ENCODE results near the gene TAL1.
"Not testable (repeated sequence)": the region's sequence is repeated elsewhere in the genome, so short reads cannot be mapped to it uniquely, and the experiment has no call there.

TAL1 gene

DNA sequence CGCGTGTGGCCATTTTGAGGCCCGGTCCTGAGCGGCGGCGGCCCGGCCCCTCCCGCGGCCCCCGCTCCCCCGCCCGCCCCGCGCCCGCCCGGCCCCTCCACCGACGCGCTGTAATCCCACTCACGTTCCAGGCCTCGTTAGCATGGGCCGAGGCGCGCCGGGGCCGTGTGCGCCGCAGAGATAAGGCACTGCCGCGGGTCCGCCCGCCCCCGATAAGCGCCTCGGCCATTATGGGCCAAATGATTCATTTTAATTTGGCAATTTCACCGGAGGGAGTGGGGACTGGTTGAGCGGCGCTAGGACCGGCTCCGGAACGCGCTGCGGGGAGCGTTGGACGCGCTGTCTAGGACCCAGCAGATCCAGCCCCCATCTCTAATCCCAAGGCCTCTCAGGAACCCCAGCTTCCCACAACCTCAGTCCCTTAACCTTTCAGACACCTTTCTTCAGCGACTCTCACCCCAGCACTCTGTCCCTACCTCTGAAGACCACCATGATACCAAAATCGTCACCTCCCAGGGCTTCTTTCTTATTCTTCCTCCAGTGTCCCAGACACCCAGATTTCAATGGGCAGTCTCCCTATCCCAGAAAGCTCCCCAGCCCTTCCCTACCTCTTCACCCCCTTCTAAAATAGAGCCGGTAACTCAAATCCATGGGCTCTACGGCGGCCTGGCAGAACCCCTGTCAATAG is at the start of gene TAL1:
Gene TAL1, minus strand, starts transcription at position 39 of the 688 bp plus-strand sequence. CDS start 6,337 bp downstream, outside the sequence.
- TF ChIP-seq, protein P1, sequence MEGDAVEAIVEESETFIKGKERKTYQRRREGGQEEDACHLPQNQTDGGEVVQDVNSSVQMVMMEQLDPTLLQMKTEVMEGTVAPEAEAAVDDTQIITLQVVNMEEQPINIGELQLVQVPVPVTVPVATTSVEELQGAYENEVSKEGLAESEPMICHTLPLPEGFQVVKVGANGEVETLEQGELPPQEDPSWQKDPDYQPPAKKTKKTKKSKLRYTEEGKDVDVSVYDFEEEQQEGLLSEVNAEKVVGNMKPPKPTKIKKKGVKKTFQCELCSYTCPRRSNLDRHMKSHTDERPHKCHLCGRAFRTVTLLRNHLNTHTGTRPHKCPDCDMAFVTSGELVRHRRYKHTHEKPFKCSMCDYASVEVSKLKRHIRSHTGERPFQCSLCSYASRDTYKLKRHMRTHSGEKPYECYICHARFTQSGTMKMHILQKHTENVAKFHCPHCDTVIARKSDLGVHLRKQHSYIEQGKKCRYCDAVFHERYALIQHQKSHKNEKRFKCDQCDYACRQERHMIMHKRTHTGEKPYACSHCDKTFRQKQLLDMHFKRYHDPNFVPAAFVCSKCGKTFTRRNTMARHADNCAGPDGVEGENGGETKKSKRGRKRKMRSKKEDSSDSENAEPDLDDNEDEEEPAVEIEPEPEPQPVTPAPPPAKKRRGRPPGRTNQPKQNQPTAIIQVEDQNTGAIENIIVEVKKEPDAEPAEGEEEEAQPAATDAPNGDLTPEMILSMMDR (conservative IDR thresholded peaks at IDR 0.05; ENCODE audit: low read length): no peak
- no peak for TF ChIP-seq EZH2phosphoT487 (IDR thresholded peaks at IDR 0.05; ENCODE audit: borderline replicate concordance)
- Histone ChIP-seq H3K36me3 (ENCODE audit: insufficient read depth, low read length) (no peaks in the 10 kb centered on the region), H4K20me1 (ENCODE audit: insufficient read depth, low read length, poor library complexity, severe bottlenecking) (no peaks in the 10 kb centered on the region), H3K9me2 (replicated peaks; ENCODE audit: low read depth, low read length) (no peaks in the 10 kb centered on the region), H3K4me3 (ENCODE audit: low read length, poor library complexity, severe bottlenecking) (no peak within 1 kb of the TSS), H3K9ac (ENCODE audit: low read depth, low read length, poor library complexity, severe bottlenecking) (no peak within 1 kb of the TSS), H3K4me2 (ENCODE audit: low read depth, low read length, poor library complexity, severe bottlenecking) (no peak within 1 kb of the TSS), H3K27me3 (ENCODE audit: insufficient read depth, low read length, poor library complexity, severe bottlenecking) (no peaks in the 10 kb centered on the region), H3K4me1 (ENCODE audit: insufficient read depth, low read length, poor library complexity, severe bottlenecking) (no peaks in the 10 kb centered on the region), H3K9me3 (ENCODE audit: insufficient read depth, low read depth, low read length) (no peaks in the 10 kb centered on the region), H3F3A (ENCODE audit: low read depth) (no peaks in the 10 kb centered on the region), H2AFZ (ENCODE audit: low read length) (no peak within 1 kb of the TSS), H3K79me2 (ENCODE audit: insufficient read depth, low read length) (no peaks in the 10 kb centered on the region)

DNA sequence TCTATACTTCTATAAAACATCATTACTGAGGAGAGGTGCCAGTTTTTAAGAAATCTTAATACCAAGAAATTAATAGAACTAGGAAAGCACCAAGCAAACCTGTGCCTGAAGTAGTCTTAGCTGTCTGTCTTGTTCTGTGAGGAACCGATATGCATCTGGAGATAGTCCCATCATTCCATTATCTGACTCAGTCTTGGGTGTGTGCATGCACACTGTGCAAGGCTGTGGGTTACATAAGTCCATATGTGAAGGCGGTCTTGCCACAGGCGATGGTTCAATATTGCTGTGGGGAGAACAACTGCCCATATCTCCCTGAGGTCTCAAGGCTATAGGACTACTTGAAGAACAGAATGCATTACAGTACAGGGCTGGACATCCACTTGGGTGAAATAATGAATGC is 48.1 kb upstream of the TAL1 start:
- Histone ChIP-seq H4K20me1 (ENCODE audit: insufficient read depth, low read length, poor library complexity, severe bottlenecking) (peaks cover 5% of the 10 kb centered on the region), H3K4me2 (ENCODE audit: low read depth, low read length, poor library complexity, severe bottlenecking) (no peak overlapping the region), H3K4me1 (ENCODE audit: insufficient read depth, low read length, poor library complexity, severe bottlenecking) (no peaks in the 10 kb centered on the region), H3K36me3 (ENCODE audit: insufficient read depth, low read length) (peaks cover 75% of the 10 kb centered on the region), H3K27me3 (ENCODE audit: insufficient read depth, low read length, poor library complexity, severe bottlenecking) (no peaks in the 10 kb centered on the region), H3F3A (ENCODE audit: low read depth) (no peaks in the 10 kb centered on the region), H3K79me2 (ENCODE audit: insufficient read depth, low read length) (peaks cover 31% of the 10 kb centered on the region; the same call in 1 of the 2 replicates), H3K9me2 (replicated peaks; ENCODE audit: low read depth, low read length) (no peaks in the 10 kb centered on the region), H3K9ac (ENCODE audit: low read depth, low read length, poor library complexity, severe bottlenecking) (no peak overlapping the region), H3K9me3 (ENCODE audit: insufficient read depth, low read depth, low read length) (no peaks in the 10 kb centered on the region), H2AFZ (ENCODE audit: low read length) (no peak overlapping the region), H3K4me3 (ENCODE audit: low read length, poor library complexity, severe bottlenecking) (no peak overlapping the region)
- TF ChIP-seq, protein P1 (conservative IDR thresholded peaks at IDR 0.05; ENCODE audit: low read length): no peak
- TF ChIP-seq EZH2phosphoT487 (IDR thresholded peaks at IDR 0.05; ENCODE audit: borderline replicate concordance): no peak

DNA sequence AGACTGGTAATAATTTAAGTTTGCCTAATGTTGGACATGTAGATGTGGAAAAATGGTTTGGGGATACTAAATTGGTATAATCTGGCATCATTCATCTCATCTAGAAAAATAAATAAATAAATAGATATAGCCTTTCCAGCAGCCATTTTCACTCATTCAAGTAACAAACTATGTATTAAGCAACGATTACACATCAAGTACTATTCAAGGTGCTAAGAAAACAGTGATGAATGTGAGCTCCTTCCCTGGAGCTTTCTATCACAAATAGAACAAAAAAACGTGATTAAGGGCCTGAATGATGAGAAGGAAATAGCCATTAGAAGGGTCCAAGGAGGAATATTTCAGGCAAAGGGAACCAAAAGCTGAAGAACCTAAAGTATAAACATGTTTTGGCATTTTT is 44.8 kb upstream of the TAL1 start:
- H3K4me2 ChIP-seq (ENCODE audit: low read depth, low read length, poor library complexity, severe bottlenecking): no peak overlapping the region
- no peak overlapping the region for H3K9ac ChIP-seq (ENCODE audit: low read depth, low read length, poor library complexity, severe bottlenecking)
- H2AFZ ChIP-seq (ENCODE audit: low read length): no peak overlapping the region
- H3F3A ChIP-seq (ENCODE audit: low read depth): no peaks in the 10 kb centered on the region; the same call in 1 of the 2 replicates
- no peaks in the 10 kb centered on the region for H3K4me1 ChIP-seq (ENCODE audit: insufficient read depth, low read length, poor library complexity, severe bottlenecking)
- TF ChIP-seq, protein P1 (conservative IDR thresholded peaks at IDR 0.05; ENCODE audit: low read length): no peak
- TF ChIP-seq EZH2phosphoT487 (IDR thresholded peaks at IDR 0.05; ENCODE audit: borderline replicate concordance): no peak
- H3K9me3 ChIP-seq (ENCODE audit: insufficient read depth, low read depth, low read length): no peaks in the 10 kb centered on the region
- H3K36me3 ChIP-seq (ENCODE audit: insufficient read depth, low read length): peaks cover 66% of the 10 kb centered on the region
- H4K20me1 ChIP-seq (ENCODE audit: insufficient read depth, low read length, poor library complexity, severe bottlenecking): peaks cover 13% of the 10 kb centered on the region
- no peak overlapping the region for H3K4me3 ChIP-seq (ENCODE audit: low read length, poor library complexity, severe bottlenecking)
- H3K79me2 ChIP-seq (ENCODE audit: insufficient read depth, low read length): peaks cover 50% of the 10 kb centered on the region; the same call in 1 of the 2 replicates
- no peaks in the 10 kb centered on the region for H3K9me2 ChIP-seq (replicated peaks; ENCODE audit: low read depth, low read length)
- no peaks in the 10 kb centered on the region for H3K27me3 ChIP-seq (ENCODE audit: insufficient read depth, low read length, poor library complexity, severe bottlenecking)

DNA sequence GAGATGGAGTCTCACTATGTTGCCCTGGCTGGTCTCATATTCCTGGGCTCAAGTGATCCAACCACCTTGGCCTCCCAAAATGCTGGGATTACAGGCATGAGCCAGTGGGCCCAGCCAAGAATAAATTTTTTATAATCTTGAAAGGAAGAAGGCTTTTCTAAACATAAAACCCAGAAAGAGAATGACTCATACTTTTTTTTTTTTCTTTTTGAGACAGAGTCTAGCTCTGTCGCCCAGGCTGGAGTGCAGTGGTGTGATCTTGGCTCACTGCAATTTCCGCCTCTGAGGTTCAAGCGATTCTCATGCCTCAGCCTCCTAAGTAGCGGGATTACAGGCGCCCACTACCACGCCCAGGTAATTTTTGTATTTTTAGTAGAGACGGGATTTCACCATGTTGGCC is 43.8 kb upstream of the TAL1 start:
- peaks cover 65% of the 10 kb centered on the region for H3K36me3 ChIP-seq (ENCODE audit: insufficient read depth, low read length)
- peaks cover 50% of the 10 kb centered on the region; the same call in 1 of the 2 replicates for H3K79me2 ChIP-seq (ENCODE audit: insufficient read depth, low read length)
- H3K4me2 ChIP-seq (ENCODE audit: low read depth, low read length, poor library complexity, severe bottlenecking); H3K4me1 ChIP-seq (ENCODE audit: insufficient read depth, low read length, poor library complexity, severe bottlenecking); H2AFZ ChIP-seq (ENCODE audit: low read length); H3K9me2 ChIP-seq (replicated peaks; ENCODE audit: low read depth, low read length); H3K9me3 ChIP-seq (ENCODE audit: insufficient read depth, low read depth, low read length); H3K9ac ChIP-seq (ENCODE audit: low read depth, low read length, poor library complexity, severe bottlenecking); H3F3A ChIP-seq (ENCODE audit: low read depth); H3K27me3 ChIP-seq (ENCODE audit: insufficient read depth, low read length, poor library complexity, severe bottlenecking); H3K4me3 ChIP-seq (ENCODE audit: low read length, poor library complexity, severe bottlenecking): not testable (repeated sequence)
- H4K20me1 ChIP-seq (ENCODE audit: insufficient read depth, low read length, poor library complexity, severe bottlenecking): peaks cover 13% of the 10 kb centered on the region

GRCh38 chr1:47265529-47265928 is 33.5 kb upstream of the TAL1 start:
- not testable (repeated sequence) for H3K9me3 ChIP-seq (ENCODE audit: insufficient read depth, low read depth, low read length); H3F3A ChIP-seq (ENCODE audit: low read depth); H2AFZ ChIP-seq (ENCODE audit: low read length); H3K9me2 ChIP-seq (replicated peaks; ENCODE audit: low read depth, low read length); H3K79me2 ChIP-seq (ENCODE audit: insufficient read depth, low read length); H3K4me1 ChIP-seq (ENCODE audit: insufficient read depth, low read length, poor library complexity, severe bottlenecking); H3K4me3 ChIP-seq (ENCODE audit: low read length, poor library complexity, severe bottlenecking); H3K9ac ChIP-seq (ENCODE audit: low read depth, low read length, poor library complexity, severe bottlenecking); H3K27me3 ChIP-seq (ENCODE audit: insufficient read depth, low read length, poor library complexity, severe bottlenecking); H3K4me2 ChIP-seq (ENCODE audit: low read depth, low read length, poor library complexity, severe bottlenecking); H4K20me1 ChIP-seq (ENCODE audit: insufficient read depth, low read length, poor library complexity, severe bottlenecking)
- peaks cover 77% of the 10 kb centered on the region for H3K36me3 ChIP-seq (ENCODE audit: insufficient read depth, low read length)
